Epithelial cell of esophagus (primary cell): ENCODE measurements around the gene NFX1.

Experiments used
- DNase-seq: peaks from one replicate; pipeline ENCODE4 v3.0.0; 2010; ENCODE audit warnings: low read depth
- H3K4me3 ChIP-seq: 2 replicates; pipeline ENCODE4 v1.5.1; 2011; ENCODE audit warnings: mild to moderate bottlenecking, low read length, control low read depth
- CTCF ChIP-seq: IDR thresholded peaks from 2 replicates; pipeline ENCODE4 v1.5.1; 2011; ENCODE audit warnings: low read depth, mild to moderate bottlenecking, low read length, control low read depth, inconsistent platforms; ENCODE audit not compliant: insufficient read depth; ENCODE audit errors: missing control alignments

Gene NFX1

GRCh38 chr9:33300546-33300945, 10.2 kb downstream of the NFX1 start:
- no peak for TF ChIP-seq CTCF
- peak; percentile 45 for DNase-seq
- H3K4me3 ChIP-seq = no peak overlapping the region

DNA sequence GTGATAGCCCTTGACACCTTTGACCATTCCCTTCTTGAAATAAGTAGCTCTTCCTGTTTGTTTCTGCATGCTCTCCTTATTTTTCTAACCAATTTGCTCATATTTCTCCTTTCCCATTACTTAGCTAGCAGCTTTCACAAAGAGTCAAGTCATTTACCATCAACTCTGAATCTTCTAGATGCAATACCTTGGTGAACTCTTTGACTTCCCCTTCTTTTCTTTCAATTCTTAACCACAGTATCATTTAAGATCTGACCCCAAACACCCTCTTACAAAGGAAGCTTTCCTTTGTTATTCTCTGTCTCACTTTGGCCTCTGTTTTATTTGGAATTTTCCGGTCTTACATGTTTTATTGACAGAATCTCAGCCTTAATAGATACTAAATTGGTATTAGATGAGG, 14.0 kb downstream of the NFX1 start:
- TF ChIP-seq CTCF = no peak
- DNase-seq = no peak
- H3K4me3 ChIP-seq = no peak overlapping the region

GRCh38 chr9:33306037-33306436, 15.7 kb downstream of the NFX1 start:
- DNase-seq = no peak
- H3K4me3 ChIP-seq = no peak overlapping the region
- no peak for TF ChIP-seq CTCF

DNA sequence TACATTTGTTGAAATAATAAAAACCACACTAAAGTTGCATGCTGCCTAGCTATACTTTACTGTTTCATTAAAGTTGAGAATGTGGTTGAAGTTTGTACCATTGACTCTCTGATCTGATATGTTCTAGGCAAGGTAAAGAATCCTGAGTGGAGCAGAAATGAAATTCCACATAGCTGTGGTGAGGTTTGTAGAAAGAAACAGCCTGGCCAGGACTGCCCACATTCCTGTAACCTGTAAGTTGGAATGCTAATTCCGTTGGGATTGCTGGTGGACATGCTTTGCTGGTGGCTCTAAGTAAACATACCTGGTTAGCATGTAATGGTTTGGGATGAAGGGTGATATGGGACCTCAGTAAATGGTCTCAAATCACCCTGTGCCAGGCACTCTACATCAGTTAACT, 16.8 kb downstream of the NFX1 start:
- no peak for TF ChIP-seq CTCF
- DNase-seq = no peak
- no peak overlapping the region for H3K4me3 ChIP-seq

GRCh38 chr9:33309903-33310302, 19.6 kb downstream of the NFX1 start:
- TF ChIP-seq CTCF = no peak
- no peak overlapping the region for H3K4me3 ChIP-seq
- DNase-seq = peak; percentile 9

GRCh38 chr9:33310748-33311147, 20.4 kb downstream of the NFX1 start:
- no peak overlapping the region for H3K4me3 ChIP-seq
- DNase-seq = no peak
- TF ChIP-seq CTCF = no peak

GRCh38 chr9:33311953-33312352, 21.6 kb downstream of the NFX1 start:
- no peak for TF ChIP-seq CTCF
- H3K4me3 ChIP-seq = no peak overlapping the region
- DNase-seq = no peak
